NCI-H82 (cell line): ENCODE data around the gene OR2T2.
"Not testable (repeated sequence)": the region's sequence is repeated elsewhere in the genome, so short reads cannot be mapped to it uniquely, and the experiment has no call there.

Experiments used
- DNase-seq: peaks from one replicate; lab custom pipeline; 2025; lab: John Stamatoyannopoulos, UW

Gene OR2T2

GRCh38 chr1:248445399-248445798 lies at the start of gene OR2T2:
TSS of gene OR2T2 (plus strand) at chr1:248445637. CDS start at chr1:248452798, 7,161 bp downstream.
- DNase-seq = not testable (repeated sequence)

- DNase-seq = no peak
Observed at GRCh38 chr1:248402748-248403147, 42.7 kb upstream of the OR2T2 start, which contains the start of gene OR2T1. TSS of gene OR2T1 (plus strand) at chr1:248403048. CDS start at chr1:248406148, 3,100 bp downstream.

- no peak for DNase-seq
Observed at GRCh38 chr1:248404024-248404423, 41.4 kb upstream of the OR2T2 start.

- no peak for DNase-seq
Observed at GRCh38 chr1:248406721-248407692, 38.4 kb upstream of the OR2T2 start.

- no peak for DNase-seq
Observed at GRCh38 chr1:248416226-248416625, 29.2 kb upstream of the OR2T2 start.

GRCh38 chr1:248417854-248418253 lies 27.6 kb upstream of the OR2T2 start:
- DNase-seq = no peak

- no peak for DNase-seq
Observed at GRCh38 chr1:248421384-248421783, 24.1 kb upstream of the OR2T2 start.

GRCh38 chr1:248427526-248428191 lies 17.8 kb upstream of the OR2T2 start:
- DNase-seq = not testable (repeated sequence)

GRCh38 chr1:248428192-248428533 lies 17.3 kb upstream of the OR2T2 start:
- DNase-seq = not testable (repeated sequence)

- not testable (repeated sequence) for DNase-seq
Observed at GRCh38 chr1:248431683-248432082, 13.8 kb upstream of the OR2T2 start.

GRCh38 chr1:248432201-248432600 lies 13.2 kb upstream of the OR2T2 start:
- DNase-seq = not testable (repeated sequence)

GRCh38 chr1:248433811-248434415 lies 11.5 kb upstream of the OR2T2 start:
- not testable (repeated sequence) for DNase-seq

- DNase-seq = not testable (repeated sequence)
Observed at GRCh38 chr1:248434913-248435312, 10.5 kb upstream of the OR2T2 start.

GRCh38 chr1:248436303-248436702 lies 9.1 kb upstream of the OR2T2 start:
- DNase-seq = not testable (repeated sequence)

- not testable (repeated sequence) for DNase-seq
Observed at GRCh38 chr1:248438668-248439067, 6.8 kb upstream of the OR2T2 start.

- DNase-seq = not testable (repeated sequence)
Observed at GRCh38 chr1:248439283-248439682, 6.2 kb upstream of the OR2T2 start.

GRCh38 chr1:248442500-248443277 lies 2.7 kb upstream of the OR2T2 start:
- DNase-seq = not testable (repeated sequence)

GRCh38 chr1:248444603-248445002 lies 834 bp upstream of the OR2T2 start:
- not testable (repeated sequence) for DNase-seq

- DNase-seq = not testable (repeated sequence)
Observed at GRCh38 chr1:248448409-248449074, 3.1 kb downstream of the OR2T2 start.

GRCh38 chr1:248449821-248450465 lies 4.5 kb downstream of the OR2T2 start:
- not testable (repeated sequence) for DNase-seq
